Fibroblast of lung (primary cell): ENCODE measurements around the gene SEMA7A. TPM values are rescaled to one million over a fixed set of nuclear protein-coding genes. Genes with fewer than 3 reads are reported as not detected.

Experiments
- DNase-seq, 2 donors: peaks; one replicate each; pipeline versions ENCODE4 v3.0.0 to v3.0.0-alpha.2; 2010; ENCODE audit warnings: low read depth in 2 of 2
- H2AFZ ChIP-seq: 2 replicates; pipeline ENCODE4 v1.5.1; 2012; ENCODE audit warnings: low read length, control low read depth, inconsistent platforms
- H3K27ac ChIP-seq: 2 replicates; pipeline ENCODE4 v1.5.1; 2011; ENCODE audit warnings: low read length, control low read depth; ENCODE audit not compliant: insufficient read depth
- H3K27me3 ChIP-seq: 2 replicates; pipeline ENCODE4 v1.5.1; 2011; ENCODE audit warnings: mild to moderate bottlenecking, low read length; ENCODE audit not compliant: control insufficient read depth, insufficient read depth
- H3K36me3 ChIP-seq: 2 replicates; pipeline ENCODE4 v1.5.1; 2011; ENCODE audit warnings: low read length; ENCODE audit not compliant: control insufficient read depth, insufficient read depth
- H3K4me1 ChIP-seq: 2 replicates; pipeline ENCODE4 v1.5.1; 2011; ENCODE audit warnings: low read length; ENCODE audit not compliant: control insufficient read depth, insufficient read depth; ENCODE audit errors: extremely low read depth
- H3K4me2 ChIP-seq: 2 replicates; pipeline ENCODE4 v1.5.1; 2011; ENCODE audit warnings: low read length, control low read depth; ENCODE audit not compliant: insufficient read depth; ENCODE audit errors: extremely low read depth
- H3K4me3 ChIP-seq, 4 experiments: fragments of 200-600 bp in 1 of 4; sonication (generic) in 1 of 4; replicated peaks in 1 of 4; 2 replicates each; pipeline ENCODE4 v1.5.1; 2011 to 2016; ENCODE audit warnings: low read length in 4 of 4, low read depth in 3 of 4, mild to moderate bottlenecking in 3 of 4, control low read depth in 2 of 4, inconsistent platforms in 1 of 4, mixed read lengths in 1 of 4; ENCODE audit not compliant: insufficient read depth in 1 of 4; ENCODE audit errors: control extremely low read depth in 1 of 4
- H3K79me2 ChIP-seq: 2 replicates; pipeline ENCODE4 v1.5.1; 2012; ENCODE audit warnings: mild to moderate bottlenecking, low read length, inconsistent platforms; ENCODE audit not compliant: control insufficient read depth, insufficient read depth
- H3K9ac ChIP-seq: 2 replicates; pipeline ENCODE4 v1.5.1; 2011; ENCODE audit warnings: mild to moderate bottlenecking, low read length, control low read depth; ENCODE audit not compliant: insufficient read depth
- H3K9me3 ChIP-seq: 2 replicates; pipeline ENCODE4 v1.5.1; 2012; ENCODE audit warnings: low read depth, low read length; ENCODE audit not compliant: control insufficient read depth, insufficient read depth
- H4K20me1 ChIP-seq: 2 replicates; pipeline ENCODE4 v1.5.1; 2011; ENCODE audit warnings: low read length; ENCODE audit not compliant: control insufficient read depth, insufficient read depth; ENCODE audit errors: extremely low read depth
- CTCF ChIP-seq, 2 donors: IDR thresholded peaks in 1 of 2; conservative IDR thresholded peaks in 1 of 2; 1 replicate in 1 of 2; 2 replicates in 1 of 2; pipeline ENCODE4 v1.5.1; 2011 to 2012; ENCODE audit warnings: low read length in 2 of 2, control low read depth in 1 of 2, inconsistent platforms in 1 of 2, low read depth in 1 of 2, mild to moderate bottlenecking in 1 of 2
- EZH2 ChIP-seq: IDR thresholded peaks from 2 replicates; pipeline ENCODE4 v1.5.1; 2012; ENCODE audit warnings: low read length, control low read depth, mild to moderate bottlenecking; ENCODE audit errors: missing control alignments
- polyA plus RNA-seq, 2 donors: library from polyadenylated mRNA; depleted of rRNA in 1 of 2; stranded (reverse) in 1 of 2; unstranded in 1 of 2; fragments of >200 nt; gene quantifications; 2 replicates each; pipeline ENCODE4 v1.2.1, GENCODE V29; 2011 to 2012; ENCODE audit warnings: missing spikeins in 1 of 2
- total RNA-seq: library from RNA; depleted of rRNA; stranded (reverse); fragments of >200 nt; gene quantifications from 2 replicates; pipeline ENCODE4 v1.2.1, GENCODE V29; 2014

Gene SEMA7A
- total and polyA plus RNA-seq, 2 donors (not counting 1 experiment from before 2014, with no cell fraction given) = 5.6 to 12.5 TPM

GRCh38 chr15:74429781-74430400, 3.9 kb downstream of the SEMA7A start:
- no peak overlapping the region for H3K9ac ChIP-seq
- no peaks in the 10 kb centered on the region for H3K27me3 ChIP-seq
- no peak for TF ChIP-seq EZH2
- no peak for TF ChIP-seq CTCF (conservative IDR thresholded peaks at IDR 0.05 in 1 of 2, IDR thresholded peaks at IDR 0.05 in 1 of 2; ENCODE audit: low read depth in 1 of 2, low read length in 2 of 2)
- DNase-seq = no peak
- H3K4me2 ChIP-seq = no peak overlapping the region
- no peak overlapping the region for H2AFZ ChIP-seq
- H3K27ac ChIP-seq = no peak overlapping the region
- no peaks in the 10 kb centered on the region for H4K20me1 ChIP-seq
- H3K79me2 ChIP-seq = peaks cover 80% of the 10 kb centered on the region
- no peak overlapping the region for H3K4me3 ChIP-seq
- H3K4me1 ChIP-seq = peaks cover 21% of the 10 kb centered on the region
- H3K36me3 ChIP-seq = no peaks in the 10 kb centered on the region
- H3K9me3 ChIP-seq = no peaks in the 10 kb centered on the region

GRCh38 chr15:74428970-74429780, 4.6 kb downstream of the SEMA7A start:
- no peak for TF ChIP-seq CTCF (conservative IDR thresholded peaks at IDR 0.05 in 1 of 2, IDR thresholded peaks at IDR 0.05 in 1 of 2; ENCODE audit: low read depth in 1 of 2, low read length in 2 of 2)
- no peak for TF ChIP-seq EZH2
- no peaks in the 10 kb centered on the region for H3K9me3 ChIP-seq
- no peak overlapping the region for H3K4me3 ChIP-seq
- H3K27me3 ChIP-seq = no peaks in the 10 kb centered on the region
- peaks cover 19% of the 10 kb centered on the region for H3K4me1 ChIP-seq
- H3K9ac ChIP-seq = no peak overlapping the region
- H3K27ac ChIP-seq = no peak overlapping the region
- H3K79me2 ChIP-seq = peaks cover 84% of the 10 kb centered on the region
- H4K20me1 ChIP-seq = no peaks in the 10 kb centered on the region
- H2AFZ ChIP-seq = no peak overlapping the region
- no peaks in the 10 kb centered on the region for H3K36me3 ChIP-seq
- no peak for DNase-seq
- no peak overlapping the region for H3K4me2 ChIP-seq

- Histone ChIP-seq H3K4me3 (no peak overlapping the region), H3K4me1 (peaks cover 24% of the 10 kb centered on the region), H3K9me3 (no peaks in the 10 kb centered on the region), H2AFZ (no peak overlapping the region), H3K9ac (no peak overlapping the region), H3K27me3 (no peaks in the 10 kb centered on the region), H3K4me2 (no peak overlapping the region), H4K20me1 (no peaks in the 10 kb centered on the region), H3K79me2 (peaks cover 89% of the 10 kb centered on the region), H3K36me3 (no peaks in the 10 kb centered on the region), H3K27ac (no peak overlapping the region)
- TF ChIP-seq EZH2 (no peak), CTCF (conservative IDR thresholded peaks at IDR 0.05 in 1 of 2, IDR thresholded peaks at IDR 0.05 in 1 of 2; ENCODE audit: low read depth in 1 of 2, low read length in 2 of 2) (no peak)
- no peak for DNase-seq
These were observed 5.3 kb downstream of the SEMA7A start for GRCh38 chr15:74428442-74428787.
